Fibroblast of skin of abdomen (primary cell): Measurements from ENCODE around the gene XXYLT1.

ENCODE experiments used
- DNase-seq: peaks from one replicate; pipeline ENCODE4 v3.0.0-alpha.2; 2013

The XXYLT1 gene

DNA sequence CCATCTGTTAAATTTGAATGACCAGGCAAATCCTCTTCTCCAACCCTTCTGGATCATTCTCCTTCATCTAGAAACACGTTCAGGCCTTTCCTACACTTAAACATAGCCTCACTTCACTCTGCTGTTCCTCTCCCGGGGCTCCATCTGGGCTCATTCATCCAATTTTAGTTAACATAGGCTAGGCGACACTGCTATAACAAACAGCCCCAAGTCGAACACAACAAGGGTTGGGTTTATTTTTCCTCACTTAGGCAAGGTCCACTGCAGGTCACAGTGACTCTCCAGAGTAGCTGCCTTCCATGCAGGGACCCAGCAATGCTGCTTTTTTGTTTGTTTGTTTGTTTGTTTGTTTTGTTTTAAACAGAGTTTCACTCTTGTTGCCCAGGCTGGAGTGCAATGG is 250.8 kb downstream of the XXYLT1 start:
- DNase-seq, result no peak

DNA sequence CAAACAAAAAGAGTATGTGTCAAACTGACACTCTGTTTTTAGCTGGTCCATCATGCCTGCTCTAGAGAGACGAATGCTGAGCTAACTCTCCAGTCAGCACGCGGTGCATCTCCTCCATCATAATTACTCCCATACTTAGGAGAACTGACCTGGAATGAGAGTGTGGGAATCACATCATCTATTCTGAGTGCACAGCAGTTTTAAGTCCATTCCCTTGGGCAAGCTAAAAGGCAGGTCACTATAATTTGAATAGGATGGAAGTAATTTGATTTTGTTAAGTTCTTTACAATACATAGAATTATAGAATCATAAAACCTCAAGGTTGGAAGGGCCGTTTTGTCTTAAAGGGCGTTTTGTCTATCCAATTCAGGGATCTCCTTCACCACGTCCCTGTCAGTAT is 251.6 kb downstream of the XXYLT1 start:
- DNase-seq, result no peak
